Measurements from ENCODE around the gene SIAE. TPM values are rescaled to one million over a fixed set of nuclear protein-coding genes. Genes with fewer than 3 reads are reported as not detected.

Gene SIAE, protein sequence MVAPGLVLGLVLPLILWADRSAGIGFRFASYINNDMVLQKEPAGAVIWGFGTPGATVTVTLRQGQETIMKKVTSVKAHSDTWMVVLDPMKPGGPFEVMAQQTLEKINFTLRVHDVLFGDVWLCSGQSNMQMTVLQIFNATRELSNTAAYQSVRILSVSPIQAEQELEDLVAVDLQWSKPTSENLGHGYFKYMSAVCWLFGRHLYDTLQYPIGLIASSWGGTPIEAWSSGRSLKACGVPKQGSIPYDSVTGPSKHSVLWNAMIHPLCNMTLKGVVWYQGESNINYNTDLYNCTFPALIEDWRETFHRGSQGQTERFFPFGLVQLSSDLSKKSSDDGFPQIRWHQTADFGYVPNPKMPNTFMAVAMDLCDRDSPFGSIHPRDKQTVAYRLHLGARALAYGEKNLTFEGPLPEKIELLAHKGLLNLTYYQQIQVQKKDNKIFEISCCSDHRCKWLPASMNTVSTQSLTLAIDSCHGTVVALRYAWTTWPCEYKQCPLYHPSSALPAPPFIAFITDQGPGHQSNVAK
- 9.4 and 10.9 TPM in 2 replicates for total RNA-seq

DNA sequence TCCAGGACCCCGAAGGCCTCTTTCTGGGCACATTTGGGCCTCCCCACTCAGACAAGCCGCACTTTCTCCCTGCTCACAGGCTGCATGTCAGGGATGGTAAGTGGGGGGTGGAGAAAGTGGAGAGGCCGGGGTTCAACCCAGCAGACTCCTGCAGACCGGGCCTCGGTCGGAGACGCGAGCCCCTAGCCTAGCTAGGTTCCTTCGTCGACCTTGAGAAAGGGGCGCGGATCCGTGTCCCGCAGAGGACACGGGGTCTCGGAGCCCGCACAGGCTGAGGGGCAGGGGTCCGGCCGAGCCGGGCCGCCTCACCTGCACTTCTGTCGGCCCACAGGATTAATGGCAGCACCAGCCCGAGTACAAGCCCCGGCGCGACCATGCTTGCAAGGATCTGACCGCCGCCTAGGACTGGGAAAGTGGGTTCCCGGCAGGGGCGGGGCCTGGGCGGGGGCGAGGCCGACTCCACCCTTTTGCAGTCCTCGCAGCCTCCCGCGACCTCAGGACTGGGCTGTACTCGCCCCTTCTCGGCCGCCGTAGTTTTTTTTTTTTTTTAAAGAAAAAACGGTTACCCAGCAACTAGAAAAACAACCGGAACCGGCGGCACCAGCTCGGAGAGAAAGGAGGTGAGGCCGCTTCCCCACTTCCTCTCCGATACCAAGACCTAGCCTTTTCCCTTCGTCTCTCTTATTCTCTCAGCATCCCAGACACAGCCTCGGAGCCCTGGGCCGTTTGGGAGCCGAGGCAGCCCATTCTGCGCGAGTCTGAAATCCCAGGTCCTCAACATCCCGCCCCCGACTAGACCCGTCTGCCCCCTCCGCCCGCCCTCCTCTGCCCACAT is at the start of gene SIAE, which contains the start of gene SPA17:
Gene SIAE (minus strand): TSS at position 407 of the 835 bp plus-strand sequence. CDS start 31 bp downstream, at position 376.
Gene SPA17 (plus strand): TSS at position 572 of the 835 bp plus-strand sequence. CDS start 1,361 bp downstream, outside the sequence.

DNA sequence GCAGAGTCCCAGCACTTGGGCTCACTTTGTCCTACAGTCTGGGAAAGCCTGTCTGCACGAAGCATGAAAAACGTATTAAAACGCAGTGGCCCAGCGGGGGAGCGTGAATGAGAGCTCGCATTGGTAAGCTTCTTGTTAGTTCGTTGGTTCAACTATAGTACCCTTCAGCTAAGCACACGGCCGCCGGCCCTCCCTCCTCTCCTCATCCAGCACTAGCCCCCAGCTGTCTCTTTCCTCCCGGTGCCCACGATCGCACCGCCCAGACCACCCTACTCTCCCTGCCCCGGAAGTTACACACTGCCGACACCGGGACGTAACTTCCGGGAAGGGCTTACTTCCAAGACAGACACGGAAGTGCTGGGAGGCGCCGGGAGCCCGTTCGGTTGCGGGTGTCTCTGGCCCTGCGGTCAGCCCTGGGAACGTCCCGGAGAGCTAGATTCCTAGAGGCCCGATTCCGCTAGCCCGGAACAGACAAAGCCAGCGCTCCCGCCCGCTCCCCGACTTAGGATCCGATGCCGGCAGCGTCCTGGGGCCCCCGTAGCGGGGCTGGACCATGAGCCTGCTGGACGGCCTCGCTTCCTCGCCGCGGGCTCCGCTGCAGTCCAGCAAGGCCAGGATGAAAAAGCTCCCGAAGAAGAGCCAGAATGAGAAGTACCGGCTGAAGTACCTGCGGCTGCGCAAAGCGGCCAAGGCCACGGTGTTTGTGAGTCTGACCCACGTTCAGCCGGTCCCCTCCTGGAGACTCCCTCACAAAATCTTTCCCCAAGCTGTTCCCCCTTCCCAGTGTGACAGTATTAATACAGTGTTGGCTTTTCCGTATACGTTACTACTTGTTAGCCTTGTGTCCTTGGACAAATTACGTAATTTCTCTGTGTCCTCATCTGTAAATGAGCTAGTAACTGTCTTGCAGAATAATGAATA is 50.7 kb downstream of the SIAE start, which contains the start of gene TBRG1:
Gene TBRG1 (plus strand): TSS at position 334 of the 921 bp plus-strand sequence. CDS start 220 bp downstream, at position 554.

DNA sequence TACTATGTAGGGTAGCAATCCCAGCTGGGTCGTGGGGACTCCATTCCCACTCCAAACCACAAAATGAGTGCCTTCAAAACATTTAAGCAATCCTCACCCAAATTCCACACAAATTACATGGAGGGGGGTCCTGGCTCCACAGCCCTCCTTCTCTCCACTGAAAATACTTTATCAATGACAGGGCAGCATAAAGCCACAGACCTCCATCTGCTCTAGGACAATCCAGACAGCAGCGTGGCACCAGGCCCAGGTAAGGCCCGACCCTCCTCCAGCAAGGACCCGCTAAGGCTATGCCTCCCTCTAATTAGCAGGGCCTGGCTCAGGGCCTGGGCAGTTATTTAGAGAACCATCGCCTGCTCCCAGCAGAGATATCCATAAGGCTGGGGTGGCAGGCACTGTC is 62.5 kb downstream of the SIAE start, which contains the start of gene PANX3:
Gene PANX3 (plus strand): TSS at position 365 of the 400 bp plus-strand sequence. CDS start 129 bp downstream, outside the sequence.

Other genes starting within 250 kb of the SIAE start
- not detected in 2 replicates for gene OR8B4, start 248.9 kb downstream of the SIAE start, total RNA-seq
- not detected in 2 replicates for gene OR8B8, start 228.0 kb downstream of the SIAE start, total RNA-seq
- gene OR8B12, start 130.1 kb downstream of the SIAE start, total RNA-seq = not detected in 2 replicates
- not detected in 2 replicates for gene OR8A1, start 103.7 kb downstream of the SIAE start, total RNA-seq
- not detected in 2 replicates for gene PANX3, start 62.3 kb downstream of the SIAE start, total RNA-seq
- gene TBRG1, start 50.9 kb downstream of the SIAE start, total RNA-seq = 18.5 and 20.5 TPM in 2 replicates
- gene SPA17, start 165 bp upstream of the SIAE start, total RNA-seq = 25.2 and 33.1 TPM in 2 replicates
- gene NRGN, start 66.2 kb upstream of the SIAE start, total RNA-seq = 6.6 and 7.1 TPM in 2 replicates
- 0.17 and 0.74 TPM in 2 replicates for gene VSIG2, start 78.5 kb upstream of the SIAE start, total RNA-seq
- under 0.01 and 0.17 TPM in 2 replicates for gene ESAM, start 88.6 kb upstream of the SIAE start, total RNA-seq
- gene MSANTD2, start 126.7 kb upstream of the SIAE start, total RNA-seq = 6.5 and 7.1 TPM in 2 replicates
- gene ROBO3, start 191.7 kb upstream of the SIAE start, total RNA-seq = 31.7 and 37.8 TPM in 2 replicates
- gene ROBO4, start 224.1 kb upstream of the SIAE start, total RNA-seq = 2.2 and 2.7 TPM in 2 replicates
- not detected in 2 replicates for gene HEPN1, start 245.5 kb upstream of the SIAE start, total RNA-seq